ENCODE measurements around the gene FAM107B.

Gene FAM107B

DNA sequence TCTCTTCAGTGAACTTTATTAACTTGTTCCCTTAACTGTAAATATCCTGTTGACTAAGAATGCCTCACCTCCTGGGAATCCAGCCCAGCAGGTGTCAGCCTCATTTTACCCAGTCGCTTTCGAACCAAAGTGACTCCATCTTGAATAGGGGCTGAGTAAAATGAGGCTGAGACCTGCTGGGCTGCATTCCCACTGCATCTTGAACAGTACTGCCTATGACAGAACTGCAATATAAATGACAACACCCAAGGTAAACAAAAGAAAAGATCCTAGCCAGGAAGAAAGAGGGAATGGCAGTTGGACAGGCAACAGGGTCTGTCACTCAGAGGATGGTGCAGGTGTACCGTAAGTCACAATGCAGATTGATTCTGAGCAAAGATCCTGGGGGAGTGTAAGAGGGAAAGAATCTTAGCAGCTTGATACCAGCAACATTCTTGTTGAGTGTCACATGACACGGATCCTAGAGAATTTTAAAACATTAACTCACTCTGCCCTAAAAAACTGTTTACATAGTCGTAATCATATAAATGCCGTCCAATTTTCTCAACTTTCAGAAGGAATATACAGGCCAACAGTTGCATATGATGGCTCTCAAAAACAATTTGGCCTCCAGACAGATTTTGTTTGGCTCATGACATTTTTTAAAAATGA, 4.4 kb upstream of the FAM107B start:
- H2AFZ ChIP-seq (ENCODE audit: low read length, unreplicated experiment) = peak overlapping the region; percentile 83

DNA sequence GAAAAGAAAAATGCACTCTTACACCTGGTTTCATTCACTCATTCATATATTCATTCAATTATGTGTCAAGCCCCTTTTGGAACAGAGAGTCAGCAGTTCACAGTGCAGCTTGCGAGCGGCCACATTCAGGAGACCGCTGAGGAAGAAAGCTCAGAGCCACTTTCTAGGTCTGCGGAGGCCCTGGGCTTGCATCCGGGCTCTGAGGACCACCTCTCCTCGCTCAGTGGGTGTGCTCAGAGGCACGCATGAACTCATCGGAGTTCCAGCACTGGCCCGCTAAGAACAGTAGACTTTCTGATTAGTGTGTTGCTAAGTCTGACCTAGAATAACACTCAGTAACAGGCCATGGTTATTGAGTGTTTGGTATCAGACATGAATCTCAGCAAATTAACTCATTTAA, 1.8 kb upstream of the FAM107B start:
- H2AFZ ChIP-seq (ENCODE audit: low read length, unreplicated experiment) = no peak overlapping the region
- peaks cover 17% of the 10 kb centered on the region; the same call in 1 of the 2 replicates for H3K27me3 ChIP-seq (ENCODE audit: insufficient read depth, low read length)
- H3K4me3 ChIP-seq (ENCODE audit: low read depth, low read length) = no peak overlapping the region
- no peaks in the 10 kb centered on the region for H3K36me3 ChIP-seq (ENCODE audit: insufficient read depth, low read length)
- no peak overlapping the region for H3K27ac ChIP-seq (ENCODE audit: low read depth, low read length)
- no peaks in the 10 kb centered on the region for H3K79me2 ChIP-seq (ENCODE audit: control insufficient read depth, insufficient read depth, low read length, unreplicated experiment)
- peaks cover 5% of the 10 kb centered on the region for H3K4me1 ChIP-seq (ENCODE audit: control insufficient read depth, insufficient read depth, low read length, unreplicated experiment)

More for the DNA sequence above, 4.4 kb upstream of the FAM107B start:
- H3K4me3 ChIP-seq (ENCODE audit: low read depth, low read length) = no peak overlapping the region
- H3K36me3 ChIP-seq (ENCODE audit: insufficient read depth, low read length) = no peaks in the 10 kb centered on the region
- no peaks in the 10 kb centered on the region for H3K79me2 ChIP-seq (ENCODE audit: control insufficient read depth, insufficient read depth, low read length, unreplicated experiment)
- H3K27ac ChIP-seq (ENCODE audit: low read depth, low read length) = no peak overlapping the region
- no peaks in the 10 kb centered on the region; the same call in 1 of the 2 replicates for H3K27me3 ChIP-seq (ENCODE audit: insufficient read depth, low read length)
- peaks cover 11% of the 10 kb centered on the region for H3K4me1 ChIP-seq (ENCODE audit: control insufficient read depth, insufficient read depth, low read length, unreplicated experiment)

DNA sequence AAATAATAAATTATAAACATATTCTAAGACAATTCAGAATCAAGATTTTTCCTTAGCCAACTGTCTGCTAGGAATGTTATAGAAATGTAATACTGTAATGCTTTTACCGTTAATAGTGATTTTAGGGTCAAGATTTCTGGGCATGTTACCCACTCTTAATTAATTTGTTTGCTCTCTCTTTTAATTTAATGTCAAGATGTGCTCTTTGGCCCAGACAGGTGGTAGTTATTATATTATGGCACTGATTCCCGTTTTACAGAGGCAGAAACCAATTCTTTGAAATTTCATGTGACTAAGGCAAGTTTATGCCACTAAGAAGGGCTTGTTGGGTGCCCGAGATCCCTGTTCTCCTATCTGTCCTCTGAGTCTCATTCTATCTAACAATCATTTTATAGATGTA, 959 bp upstream of the FAM107B start:
- Histone ChIP-seq H3K27ac (ENCODE audit: low read depth, low read length) (no peak overlapping the region), H3K79me2 (ENCODE audit: control insufficient read depth, insufficient read depth, low read length, unreplicated experiment) (no peaks in the 10 kb centered on the region), H2AFZ (ENCODE audit: low read length, unreplicated experiment) (no peak overlapping the region), H3K36me3 (ENCODE audit: insufficient read depth, low read length) (no peaks in the 10 kb centered on the region), H3K4me3 (ENCODE audit: low read depth, low read length) (no peak overlapping the region), H3K4me1 (ENCODE audit: control insufficient read depth, insufficient read depth, low read length, unreplicated experiment) (peaks cover 5% of the 10 kb centered on the region), H3K27me3 (ENCODE audit: insufficient read depth, low read length) (peaks cover 17% of the 10 kb centered on the region; the same call in 1 of the 2 replicates)

DNA sequence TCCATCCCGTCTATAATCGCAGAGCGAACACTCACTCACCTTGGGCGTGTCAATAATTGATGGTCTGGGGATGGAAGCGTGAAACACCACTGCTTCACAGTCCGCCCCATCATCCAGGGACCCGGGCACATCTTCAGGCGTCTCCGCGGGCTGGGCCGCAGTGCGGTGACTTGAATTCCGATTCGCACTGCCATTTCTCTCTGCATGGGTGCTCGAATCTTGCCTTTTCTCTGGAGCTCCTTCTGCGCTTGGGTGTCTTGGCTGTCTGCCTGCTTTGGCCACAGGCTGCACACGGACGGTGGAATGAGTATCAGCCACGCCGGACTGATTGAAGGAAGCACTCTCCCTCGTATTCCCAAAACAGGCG, 500 bp downstream of the FAM107B start:
- Histone ChIP-seq H3K27ac (ENCODE audit: low read depth, low read length) (no peak overlapping the region), H2AFZ (ENCODE audit: low read length, unreplicated experiment) (no peak overlapping the region), H3K79me2 (ENCODE audit: control insufficient read depth, insufficient read depth, low read length, unreplicated experiment) (no peaks in the 10 kb centered on the region), H3K27me3 (ENCODE audit: insufficient read depth, low read length) (peaks cover 22% of the 10 kb centered on the region), H3K36me3 (ENCODE audit: insufficient read depth, low read length) (no peaks in the 10 kb centered on the region), H3K4me3 (ENCODE audit: low read depth, low read length) (no peak overlapping the region), H3K4me1 (ENCODE audit: control insufficient read depth, insufficient read depth, low read length, unreplicated experiment) (peaks cover 4% of the 10 kb centered on the region)

DNA sequence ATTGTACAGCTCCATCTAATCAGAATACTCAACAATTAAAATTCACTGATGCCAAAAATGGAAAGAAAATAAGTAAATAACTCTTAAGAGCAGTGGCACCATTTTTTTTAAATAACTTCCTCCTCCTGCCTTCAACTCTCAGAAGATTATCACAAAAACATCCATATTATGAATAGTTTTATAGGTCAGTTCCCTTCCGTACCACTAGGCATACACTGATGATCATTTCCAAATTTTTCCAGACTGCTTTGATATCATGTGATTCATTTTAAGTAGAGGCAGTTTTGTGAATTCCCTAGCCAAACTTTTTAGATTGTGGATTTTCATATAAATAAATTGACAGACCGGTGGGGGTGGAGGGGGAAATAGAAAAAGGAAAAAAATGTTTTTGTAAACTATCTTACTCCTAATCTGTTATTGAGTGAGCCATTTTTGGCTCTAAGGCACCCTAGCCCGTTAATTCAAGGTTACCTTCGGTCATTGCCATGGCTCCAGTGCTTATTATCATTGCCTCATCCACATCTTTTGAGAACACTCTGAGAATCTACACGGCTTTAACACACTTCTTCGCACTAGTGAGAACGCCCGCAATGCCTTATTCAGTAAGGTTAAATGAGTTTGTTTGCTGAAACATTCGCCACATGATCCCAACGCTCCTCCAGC, 1.0 kb downstream of the FAM107B start:
- Histone ChIP-seq H2AFZ (ENCODE audit: low read length, unreplicated experiment) (no peak overlapping the region), H3K27me3 (ENCODE audit: insufficient read depth, low read length) (peaks cover 25% of the 10 kb centered on the region), H3K79me2 (ENCODE audit: control insufficient read depth, insufficient read depth, low read length, unreplicated experiment) (no peaks in the 10 kb centered on the region), H3K4me3 (ENCODE audit: low read depth, low read length) (no peak overlapping the region), H3K4me1 (ENCODE audit: control insufficient read depth, insufficient read depth, low read length, unreplicated experiment) (no peaks in the 10 kb centered on the region), H3K27ac (ENCODE audit: low read depth, low read length) (no peak overlapping the region), H3K36me3 (ENCODE audit: insufficient read depth, low read length) (no peaks in the 10 kb centered on the region)

DNA sequence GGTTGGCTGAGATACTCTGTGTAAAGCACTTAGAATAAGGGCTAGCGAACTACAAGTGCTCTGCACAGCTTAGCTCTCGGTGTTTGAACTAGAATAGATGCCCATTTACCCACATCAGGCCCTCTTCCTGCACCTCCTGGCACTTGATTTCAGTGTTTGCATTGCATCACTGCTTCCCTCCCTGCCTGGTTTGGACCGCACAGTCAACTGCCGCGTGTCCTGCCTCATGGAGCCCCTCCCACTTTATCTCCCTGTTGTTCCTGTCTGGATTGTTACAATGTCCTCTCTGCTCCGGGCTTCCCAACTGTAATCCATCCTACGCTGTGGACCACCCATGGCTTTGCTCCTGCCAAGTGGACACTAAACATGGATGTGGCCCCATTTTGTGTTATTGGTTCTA, 2.3 kb downstream of the FAM107B start:
- Histone ChIP-seq H3K27me3 (ENCODE audit: insufficient read depth, low read length) (peaks cover 35% of the 10 kb centered on the region), H3K27ac (ENCODE audit: low read depth, low read length) (no peak overlapping the region), H2AFZ (ENCODE audit: low read length, unreplicated experiment) (no peak overlapping the region), H3K79me2 (ENCODE audit: control insufficient read depth, insufficient read depth, low read length, unreplicated experiment) (no peaks in the 10 kb centered on the region), H3K4me1 (ENCODE audit: control insufficient read depth, insufficient read depth, low read length, unreplicated experiment) (no peaks in the 10 kb centered on the region), H3K4me3 (ENCODE audit: low read depth, low read length) (no peak overlapping the region), H3K36me3 (ENCODE audit: insufficient read depth, low read length) (no peaks in the 10 kb centered on the region)

DNA sequence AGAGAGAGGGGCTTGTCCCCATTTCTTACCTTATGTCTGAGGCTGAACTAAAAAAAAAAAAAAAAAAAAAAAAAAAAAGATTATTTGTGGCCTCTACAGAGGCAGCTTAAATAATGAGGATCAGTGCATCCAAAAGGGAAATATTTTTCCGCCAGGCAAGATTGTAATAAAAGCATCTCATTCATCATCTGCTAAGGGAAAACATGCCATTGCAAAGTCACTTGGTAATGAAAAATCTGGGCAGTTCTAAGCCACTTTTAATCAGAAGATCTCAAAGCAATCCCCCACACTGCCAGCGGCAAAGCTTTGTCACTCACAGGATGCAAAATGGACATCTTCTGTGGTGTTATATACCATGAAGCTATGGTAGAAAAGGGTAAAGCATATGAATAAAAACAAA, 3.8 kb downstream of the FAM107B start:
- Histone ChIP-seq H3K4me3 (ENCODE audit: low read depth, low read length) (no peak overlapping the region), H3K36me3 (ENCODE audit: insufficient read depth, low read length) (no peaks in the 10 kb centered on the region), H3K27ac (ENCODE audit: low read depth, low read length) (no peak overlapping the region), H3K79me2 (ENCODE audit: control insufficient read depth, insufficient read depth, low read length, unreplicated experiment) (no peaks in the 10 kb centered on the region), H3K27me3 (ENCODE audit: insufficient read depth, low read length) (peaks cover 47% of the 10 kb centered on the region), H2AFZ (ENCODE audit: low read length, unreplicated experiment) (no peak overlapping the region), H3K4me1 (ENCODE audit: control insufficient read depth, insufficient read depth, low read length, unreplicated experiment) (no peaks in the 10 kb centered on the region)

DNA sequence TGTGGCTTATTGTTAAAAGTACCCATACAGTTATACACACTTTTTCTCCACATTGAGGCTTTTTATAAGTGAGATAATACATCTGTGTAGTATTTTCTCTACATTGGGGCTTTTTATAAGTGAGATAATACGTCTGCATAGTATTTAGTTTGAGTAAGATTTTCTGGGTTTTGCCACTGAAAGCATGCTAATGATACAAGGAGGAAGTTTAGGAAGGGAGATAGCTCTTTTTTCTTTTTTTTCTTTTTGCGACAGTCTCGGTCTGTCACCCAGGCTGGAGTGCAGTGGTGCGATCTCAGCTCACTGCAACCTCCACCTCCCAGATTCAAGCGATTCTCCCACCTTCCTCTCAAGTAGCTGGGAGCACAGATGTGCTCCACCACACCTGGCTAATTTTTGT, 13.3 kb downstream of the FAM107B start:
- Histone ChIP-seq H3K79me2 (ENCODE audit: control insufficient read depth, insufficient read depth, low read length, unreplicated experiment) (no peaks in the 10 kb centered on the region), H2AFZ (ENCODE audit: low read length, unreplicated experiment) (no peak overlapping the region), H3K27me3 (ENCODE audit: insufficient read depth, low read length) (peaks cover 34% of the 10 kb centered on the region), H3K27ac (ENCODE audit: low read depth, low read length) (no peak overlapping the region), H3K4me1 (ENCODE audit: control insufficient read depth, insufficient read depth, low read length, unreplicated experiment) (no peaks in the 10 kb centered on the region), H3K4me3 (ENCODE audit: low read depth, low read length) (no peak overlapping the region), H3K36me3 (ENCODE audit: insufficient read depth, low read length) (no peaks in the 10 kb centered on the region)

DNA sequence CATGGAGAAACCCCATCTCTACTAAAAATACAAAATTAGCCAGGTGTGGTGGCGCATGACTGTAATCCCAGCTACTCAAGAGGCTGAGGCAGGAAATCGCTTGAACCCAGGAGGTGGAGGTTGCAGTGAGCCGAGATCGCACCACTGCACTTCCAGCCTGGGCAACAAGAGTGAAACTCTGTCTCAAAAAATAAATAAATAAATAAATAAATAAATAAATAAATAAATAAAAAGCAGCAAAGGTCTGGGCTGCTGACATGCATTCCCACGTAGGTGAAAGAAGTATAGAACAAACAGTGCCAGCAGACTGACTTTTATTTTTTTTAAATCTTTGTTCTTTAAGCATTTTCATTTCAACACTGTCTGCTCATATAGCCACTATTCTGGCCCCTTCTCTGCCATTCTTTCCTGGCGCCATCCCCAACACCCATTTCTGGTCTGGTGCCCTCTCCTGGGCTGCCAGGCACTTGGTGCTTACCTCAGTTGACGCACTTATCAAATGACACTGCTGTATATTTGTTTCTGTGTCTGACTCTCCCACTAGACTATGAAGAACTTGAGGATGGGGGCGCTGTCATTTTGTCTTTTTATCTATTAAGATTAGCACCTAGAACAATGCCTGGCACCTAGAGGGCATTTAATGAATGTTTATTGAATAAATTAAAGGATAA, 15.6 kb downstream of the FAM107B start:
- H3K27ac ChIP-seq (ENCODE audit: low read depth, low read length) = no peak overlapping the region
- H3K27me3 ChIP-seq (ENCODE audit: insufficient read depth, low read length) = peaks cover 17% of the 10 kb centered on the region
- H3K36me3 ChIP-seq (ENCODE audit: insufficient read depth, low read length) = no peaks in the 10 kb centered on the region
- H2AFZ ChIP-seq (ENCODE audit: low read length, unreplicated experiment) = no peak overlapping the region
- no peaks in the 10 kb centered on the region for H3K79me2 ChIP-seq (ENCODE audit: control insufficient read depth, insufficient read depth, low read length, unreplicated experiment)
- no peaks in the 10 kb centered on the region for H3K4me1 ChIP-seq (ENCODE audit: control insufficient read depth, insufficient read depth, low read length, unreplicated experiment)
- H3K4me3 ChIP-seq (ENCODE audit: low read depth, low read length) = no peak overlapping the region

DNA sequence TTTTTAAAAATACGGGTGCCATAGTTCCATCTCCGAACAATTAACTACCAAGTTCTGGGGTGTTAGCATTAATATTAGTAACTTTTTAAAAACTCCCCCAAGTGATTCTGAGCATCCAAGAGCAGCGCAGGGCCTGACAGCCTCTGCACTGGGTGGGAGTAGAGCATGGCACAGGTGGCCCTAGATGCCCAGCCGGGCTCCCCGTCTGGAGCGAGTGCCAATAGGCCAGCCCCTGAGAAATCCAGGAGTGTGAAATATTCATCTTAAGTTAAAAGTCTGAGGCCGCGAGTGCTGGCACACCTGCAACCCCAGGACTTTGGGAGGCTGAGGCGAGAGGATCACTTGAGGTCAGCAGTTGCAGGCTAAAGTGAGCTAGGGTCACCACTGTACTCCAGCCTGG, 16.2 kb downstream of the FAM107B start:
- Histone ChIP-seq H3K4me3 (ENCODE audit: low read depth, low read length) (no peak overlapping the region), H3K4me1 (ENCODE audit: control insufficient read depth, insufficient read depth, low read length, unreplicated experiment) (no peaks in the 10 kb centered on the region), H3K27ac (ENCODE audit: low read depth, low read length) (no peak overlapping the region), H3K36me3 (ENCODE audit: insufficient read depth, low read length) (no peaks in the 10 kb centered on the region), H2AFZ (ENCODE audit: low read length, unreplicated experiment) (no peak overlapping the region), H3K79me2 (ENCODE audit: control insufficient read depth, insufficient read depth, low read length, unreplicated experiment) (no peaks in the 10 kb centered on the region), H3K27me3 (ENCODE audit: insufficient read depth, low read length) (peaks cover 13% of the 10 kb centered on the region)

DNA sequence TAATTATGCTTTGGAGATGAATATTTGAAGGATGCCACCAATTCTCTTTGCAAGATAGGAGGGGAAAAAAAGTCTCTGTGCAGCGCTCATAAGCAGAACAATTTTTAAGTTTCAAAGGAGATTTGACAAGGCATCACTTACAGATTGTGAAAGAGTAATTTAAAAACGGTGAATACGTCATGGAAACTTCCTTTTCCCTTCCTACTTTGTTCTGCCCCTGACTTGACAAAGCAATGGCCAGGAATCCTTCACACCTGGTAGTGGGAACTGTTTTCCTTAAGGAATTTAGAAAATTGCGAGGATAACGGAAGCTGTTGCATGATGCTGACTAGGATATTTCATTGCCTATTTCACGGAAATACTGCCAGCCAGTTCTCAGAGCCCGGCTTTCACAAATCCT, 16.7 kb downstream of the FAM107B start:
- H3K4me3 ChIP-seq (ENCODE audit: low read depth, low read length) = no peak overlapping the region
- H3K27ac ChIP-seq (ENCODE audit: low read depth, low read length) = no peak overlapping the region
- H3K79me2 ChIP-seq (ENCODE audit: control insufficient read depth, insufficient read depth, low read length, unreplicated experiment) = no peaks in the 10 kb centered on the region
- H3K36me3 ChIP-seq (ENCODE audit: insufficient read depth, low read length) = no peaks in the 10 kb centered on the region
- H3K4me1 ChIP-seq (ENCODE audit: control insufficient read depth, insufficient read depth, low read length, unreplicated experiment) = no peaks in the 10 kb centered on the region
- H2AFZ ChIP-seq (ENCODE audit: low read length, unreplicated experiment) = no peak overlapping the region
- H3K27me3 ChIP-seq (ENCODE audit: insufficient read depth, low read length) = peaks cover 16% of the 10 kb centered on the region
